ENCODE data around the gene LHX4.

Gene LHX4

GRCh38 chr1:180227861-180228647 lies 2.0 kb upstream of the LHX4 start:
- DNase-seq (ENCODE audit: low read depth in 2 of 2), result no peak

DNA sequence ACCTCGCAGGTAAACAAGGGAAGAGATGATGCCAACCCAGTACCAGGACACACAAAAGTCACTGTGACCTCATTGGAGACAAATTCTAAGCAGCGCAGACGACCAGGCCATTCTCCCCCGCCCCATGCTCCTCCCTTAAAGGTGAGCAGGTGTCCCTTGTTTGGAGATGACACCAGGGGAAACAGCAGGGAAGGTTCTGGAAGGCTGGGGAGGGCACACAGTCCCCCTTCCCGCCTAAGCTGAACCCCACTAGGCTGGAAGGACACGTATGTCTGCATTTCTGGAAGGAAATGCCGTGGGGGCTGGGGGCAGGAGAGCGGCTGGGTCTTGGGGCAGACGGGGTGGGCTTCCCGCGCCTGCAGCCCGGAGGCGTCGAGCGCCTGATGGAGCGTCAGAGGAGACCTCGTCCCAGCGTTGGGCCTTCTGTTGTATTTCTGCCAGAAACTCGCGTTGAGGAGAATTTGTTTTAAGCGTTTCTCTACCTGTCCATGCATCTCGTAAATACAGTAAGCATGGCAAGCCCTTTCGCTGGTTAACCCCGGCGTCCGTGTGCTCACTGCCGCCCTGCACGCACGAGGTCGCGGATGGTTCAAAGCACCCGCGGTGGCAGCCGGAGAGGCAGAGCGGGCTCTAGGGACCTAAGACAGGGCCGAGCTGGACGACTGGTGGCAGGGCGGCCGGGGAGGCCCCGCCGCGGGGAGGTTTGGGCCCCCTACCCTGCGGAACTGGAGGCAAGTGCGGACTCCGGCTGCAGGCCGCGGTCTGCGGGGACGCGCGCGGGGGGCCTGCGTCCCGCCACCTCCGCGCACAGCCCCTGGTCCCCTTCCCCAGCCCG lies 1.2 kb upstream of the LHX4 start:
- no peak for DNase-seq (ENCODE audit: low read depth in 2 of 2)

- no peak for DNase-seq (ENCODE audit: low read depth in 2 of 2)
These were observed 339 bp downstream of the LHX4 start for GRCh38 chr1:180230416-180230790.

GRCh38 chr1:180230791-180231505 lies 884 bp downstream of the LHX4 start:
- DNase-seq (ENCODE audit: low read depth in 2 of 2), result no peak

- DNase-seq (ENCODE audit: low read depth in 2 of 2), result no peak
These were observed 1.4 kb downstream of the LHX4 start for GRCh38 chr1:180231506-180231921.

DNA sequence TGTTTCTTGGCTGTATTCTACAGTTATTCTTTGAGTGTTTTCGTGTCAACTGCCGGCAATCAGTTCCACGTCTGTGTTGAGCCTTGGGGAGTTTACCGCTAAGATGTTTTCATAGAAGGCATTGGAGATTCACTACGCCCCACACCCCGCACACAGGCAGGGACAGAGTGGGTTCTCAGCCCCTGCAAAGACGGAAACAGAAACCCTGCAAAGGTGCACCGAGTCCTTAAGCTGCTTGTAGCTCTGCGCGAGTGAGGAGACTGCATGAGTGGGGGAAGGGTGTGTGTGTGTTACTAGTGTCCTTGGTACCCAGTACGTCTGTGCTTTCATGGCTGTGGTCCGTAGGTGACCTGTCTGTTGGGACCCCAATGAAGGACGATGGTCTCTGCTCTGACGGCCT lies 1.9 kb downstream of the LHX4 start:
- no peak for DNase-seq (ENCODE audit: low read depth in 2 of 2)

DNA sequence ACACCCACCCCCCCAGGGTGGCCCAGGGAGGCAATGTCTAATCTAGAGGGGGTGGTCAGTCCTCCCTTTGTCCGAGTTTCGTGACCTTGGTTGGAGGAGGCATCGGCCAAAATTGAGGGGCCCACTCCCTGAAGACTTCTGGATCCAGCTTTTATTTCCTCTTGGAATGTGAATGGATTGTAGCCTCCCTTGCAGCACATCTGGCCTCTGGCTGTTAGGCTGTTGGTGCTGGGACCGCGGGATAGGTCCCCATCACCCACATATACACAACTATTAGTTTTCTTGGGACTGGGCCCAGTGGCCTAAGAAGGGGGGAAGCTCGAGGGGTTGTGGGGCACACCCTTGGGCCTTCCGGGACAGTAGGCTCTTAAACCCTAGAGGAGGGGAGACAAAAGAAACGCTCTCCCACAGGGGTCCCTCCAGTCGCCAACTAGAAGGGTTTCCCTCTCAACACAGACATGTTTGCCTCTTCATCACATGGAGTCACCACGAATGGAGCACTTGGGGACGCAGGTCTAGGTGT lies 2.5 kb downstream of the LHX4 start:
- DNase-seq (ENCODE audit: low read depth in 2 of 2), result no peak

- DNase-seq (ENCODE audit: low read depth in 2 of 2), result no peak
These were observed 3.3 kb downstream of the LHX4 start for GRCh38 chr1:180233191-180234011.

GRCh38 chr1:180234369-180235076 lies 4.5 kb downstream of the LHX4 start:
- no peak for DNase-seq (ENCODE audit: low read depth in 2 of 2)

DNA sequence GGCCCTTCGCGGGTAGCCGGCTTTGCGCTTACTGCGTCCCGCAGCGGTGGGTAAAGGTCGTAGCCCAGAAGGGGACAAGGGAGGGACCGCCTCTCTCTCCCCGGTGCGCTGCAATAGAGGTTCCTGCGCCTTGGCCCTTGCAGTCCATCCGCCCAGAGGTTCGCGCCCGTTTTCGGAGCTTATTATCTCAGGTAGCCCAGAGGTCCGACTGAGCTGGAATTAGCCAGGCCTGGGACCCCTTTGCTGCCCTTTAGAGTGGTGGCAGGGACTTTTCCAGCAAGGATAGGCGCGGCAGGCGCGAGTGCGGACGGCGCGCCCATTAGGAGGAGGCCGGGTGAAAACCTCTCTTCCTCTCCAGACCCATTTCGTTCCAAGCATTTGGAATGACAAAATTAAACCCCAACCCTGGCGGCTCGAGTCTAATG lies 5.0 kb downstream of the LHX4 start:
- no peak for DNase-seq (ENCODE audit: low read depth in 2 of 2)

GRCh38 chr1:180235502-180236239 lies 5.6 kb downstream of the LHX4 start:
- DNase-seq (ENCODE audit: low read depth in 2 of 2), result no peak

DNA sequence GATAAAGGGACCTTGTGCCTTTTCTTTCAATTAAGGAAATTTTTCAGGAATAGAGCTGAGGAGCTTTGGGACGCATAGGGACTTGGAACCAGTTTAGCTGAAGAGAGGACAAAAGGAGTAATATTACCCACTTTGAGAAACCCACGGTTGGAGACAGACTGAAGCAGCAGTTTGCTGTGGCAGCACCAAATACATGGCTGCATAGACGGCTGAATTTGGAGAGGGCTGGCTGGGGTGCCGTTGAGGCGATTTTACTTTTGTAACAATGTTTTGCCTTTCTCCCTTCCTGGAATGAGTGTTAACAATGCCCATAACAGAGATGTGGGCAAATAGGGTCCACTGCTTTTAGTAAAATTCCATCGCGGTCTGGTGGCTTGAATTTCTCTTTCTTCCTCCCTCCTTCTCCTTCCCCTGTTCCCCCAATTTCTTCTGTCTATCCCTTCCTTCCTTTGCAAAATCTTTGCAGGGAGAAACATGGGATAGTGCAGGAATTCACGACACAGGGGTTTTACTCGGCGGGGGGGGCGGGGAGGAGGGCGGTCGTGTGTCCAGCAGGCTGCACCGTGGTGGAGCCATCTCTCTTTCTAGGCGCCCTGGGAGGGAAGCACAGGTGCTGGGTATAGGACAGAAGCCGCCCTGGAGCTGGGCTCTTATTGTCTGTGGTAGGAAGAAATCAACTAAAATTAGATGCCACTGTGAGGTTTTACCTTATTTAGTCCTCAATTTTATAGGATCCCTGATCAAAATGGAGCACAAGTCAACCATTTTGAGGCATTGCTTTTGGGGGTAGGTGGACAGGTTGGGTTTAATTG lies 6.8 kb downstream of the LHX4 start:
- DNase-seq (ENCODE audit: low read depth in 2 of 2), result no peak

DNA sequence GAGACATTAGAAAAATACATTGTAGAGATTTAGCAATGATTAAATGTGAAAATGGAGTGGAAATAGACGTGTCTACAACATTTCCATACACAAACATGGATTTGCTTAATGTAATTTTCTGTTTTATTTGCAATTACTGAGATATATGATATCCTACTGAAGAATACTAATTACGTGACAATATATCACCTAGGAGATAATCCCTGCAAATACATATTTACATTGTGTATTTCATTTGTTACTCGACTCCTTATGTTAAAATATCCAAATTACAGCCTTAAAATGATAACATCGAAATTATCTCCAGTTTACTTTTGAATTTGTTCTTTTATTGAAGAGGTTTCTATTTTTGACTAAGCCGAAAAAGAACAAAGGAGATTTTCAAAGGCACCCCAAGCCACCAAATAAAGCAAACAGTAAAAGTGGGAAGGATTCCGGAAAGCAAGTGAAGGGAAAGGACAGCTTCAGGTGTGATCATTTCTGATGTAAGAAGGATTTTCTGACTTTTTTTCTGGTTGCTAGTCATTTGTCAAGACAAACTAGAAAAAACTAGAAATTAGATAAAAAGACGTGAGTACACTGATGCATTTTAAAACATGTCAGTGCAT lies 7.9 kb downstream of the LHX4 start:
- DNase-seq (ENCODE audit: low read depth in 2 of 2), result no peak

GRCh38 chr1:180238675-180239074 lies 8.6 kb downstream of the LHX4 start:
- no peak for DNase-seq (ENCODE audit: low read depth in 2 of 2)

- no peak for DNase-seq (ENCODE audit: low read depth in 2 of 2)
These were observed 9.4 kb downstream of the LHX4 start for GRCh38 chr1:180239145-180240096.

- no peak for DNase-seq (ENCODE audit: low read depth in 2 of 2)
These were observed 11.9 kb downstream of the LHX4 start for GRCh38 chr1:180241716-180242544.
